ENCODE results near the gene KLHL41. TPM values are rescaled to one million over a fixed set of nuclear protein-coding genes. Genes with fewer than 3 reads are reported as not detected.

KLHL41 gene
- total RNA-seq: under 1 TPM; 0.23 to 0.33 TPM
- under 1 TPM; 0.10 to 0.28 TPM for polyA plus RNA-seq

DNA sequence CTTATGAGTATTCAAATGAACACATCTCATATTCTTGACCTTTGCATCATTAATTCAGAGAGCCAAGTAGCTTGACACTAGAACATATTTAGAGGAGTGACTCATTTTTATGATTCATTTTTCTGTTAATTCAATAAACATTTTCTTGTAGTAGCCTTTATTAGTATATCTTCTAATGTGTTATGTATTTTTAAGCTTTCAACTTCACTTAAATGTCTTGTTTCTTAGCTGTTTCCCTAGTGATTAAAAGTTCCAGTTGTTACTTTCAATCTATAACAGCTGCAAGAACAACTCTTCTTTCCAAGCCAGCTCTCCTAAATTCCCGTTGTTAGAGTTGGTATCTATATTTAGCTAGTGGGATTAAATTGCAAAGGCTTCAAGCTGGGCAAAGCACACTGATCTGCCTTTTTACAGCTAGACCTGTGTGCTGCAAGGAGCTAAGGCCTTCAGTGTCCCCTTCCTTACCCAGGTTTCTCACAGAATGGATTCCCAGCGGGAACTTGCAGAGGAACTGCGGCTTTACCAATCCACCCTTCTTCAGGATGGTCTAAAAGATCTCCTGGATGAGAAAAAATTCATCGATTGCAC, at the start of gene KLHL41:
Gene KLHL41, plus strand, starts transcription at position 405 of the 588 bp plus-strand sequence. Its CDS starts 77 bp downstream, at position 482.
- Histone ChIP-seq H3K9ac (ENCODE audit: low read depth in 1 of 2, low read length in 2 of 2) (no peak within 1 kb of the TSS), H3K27ac (ENCODE audit: low read depth in 1 of 2, low read length in 2 of 2) (no peak within 1 kb of the TSS)

More for the DNA sequence above, at the start of gene KLHL41:
- no peak for TF ChIP-seq JUND (IDR thresholded peaks at IDR 0.05)
- TF ChIP-seq, protein P1, sequence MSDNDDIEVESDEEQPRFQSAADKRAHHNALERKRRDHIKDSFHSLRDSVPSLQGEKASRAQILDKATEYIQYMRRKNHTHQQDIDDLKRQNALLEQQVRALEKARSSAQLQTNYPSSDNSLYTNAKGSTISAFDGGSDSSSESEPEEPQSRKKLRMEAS (IDR thresholded peaks at IDR 0.05): no peak
- no peak for TF ChIP-seq RAD21 (IDR thresholded peaks at IDR 0.05)
- no peak for TF ChIP-seq HNF4A (conservative IDR thresholded peaks at IDR 0.05)
- TF ChIP-seq SP1 (IDR thresholded peaks at IDR 0.05): no peak
- TF ChIP-seq GABPA (IDR thresholded peaks at IDR 0.05 in 1 of 2, conservative IDR thresholded peaks at IDR 0.05 in 1 of 2): no peak
- no peak for TF ChIP-seq YY1 (IDR thresholded peaks at IDR 0.05)
- no peak for TF ChIP-seq EGR1 (IDR thresholded peaks at IDR 0.05; ENCODE audit: low read depth in 2 of 2)
- TF ChIP-seq NR2F2 (IDR thresholded peaks at IDR 0.05): no peak
- TF ChIP-seq ATF3 (IDR thresholded peaks at IDR 0.05): no peak
- TF ChIP-seq TAF1 (conservative IDR thresholded peaks at IDR 0.05): no peak
- TF ChIP-seq FOXA1 (IDR thresholded peaks at IDR 0.05): no peak
- TF ChIP-seq FOXA2 (IDR thresholded peaks at IDR 0.05): no peak
- TF ChIP-seq CTCF (IDR thresholded peaks at IDR 0.05; ENCODE audit: low read depth, low read length, missing input control): no peak
- no peak for TF ChIP-seq RXRA (IDR thresholded peaks at IDR 0.05)
- TF ChIP-seq, protein P2, sequence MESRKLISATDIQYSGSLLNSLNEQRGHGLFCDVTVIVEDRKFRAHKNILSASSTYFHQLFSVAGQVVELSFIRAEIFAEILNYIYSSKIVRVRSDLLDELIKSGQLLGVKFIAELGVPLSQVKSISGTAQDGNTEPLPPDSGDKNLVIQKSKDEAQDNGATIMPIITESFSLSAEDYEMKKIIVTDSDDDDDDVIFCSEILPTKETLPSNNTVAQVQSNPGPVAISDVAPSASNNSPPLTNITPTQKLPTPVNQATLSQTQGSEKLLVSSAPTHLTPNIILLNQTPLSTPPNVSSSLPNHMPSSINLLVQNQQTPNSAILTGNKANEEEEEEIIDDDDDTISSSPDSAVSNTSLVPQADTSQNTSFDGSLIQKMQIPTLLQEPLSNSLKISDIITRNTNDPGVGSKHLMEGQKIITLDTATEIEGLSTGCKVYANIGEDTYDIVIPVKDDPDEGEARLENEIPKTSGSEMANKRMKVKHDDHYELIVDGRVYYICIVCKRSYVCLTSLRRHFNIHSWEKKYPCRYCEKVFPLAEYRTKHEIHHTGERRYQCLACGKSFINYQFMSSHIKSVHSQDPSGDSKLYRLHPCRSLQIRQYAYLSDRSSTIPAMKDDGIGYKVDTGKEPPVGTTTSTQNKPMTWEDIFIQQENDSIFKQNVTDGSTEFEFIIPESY (IDR thresholded peaks at IDR 0.05): no peak
- TF ChIP-seq, protein P3, sequence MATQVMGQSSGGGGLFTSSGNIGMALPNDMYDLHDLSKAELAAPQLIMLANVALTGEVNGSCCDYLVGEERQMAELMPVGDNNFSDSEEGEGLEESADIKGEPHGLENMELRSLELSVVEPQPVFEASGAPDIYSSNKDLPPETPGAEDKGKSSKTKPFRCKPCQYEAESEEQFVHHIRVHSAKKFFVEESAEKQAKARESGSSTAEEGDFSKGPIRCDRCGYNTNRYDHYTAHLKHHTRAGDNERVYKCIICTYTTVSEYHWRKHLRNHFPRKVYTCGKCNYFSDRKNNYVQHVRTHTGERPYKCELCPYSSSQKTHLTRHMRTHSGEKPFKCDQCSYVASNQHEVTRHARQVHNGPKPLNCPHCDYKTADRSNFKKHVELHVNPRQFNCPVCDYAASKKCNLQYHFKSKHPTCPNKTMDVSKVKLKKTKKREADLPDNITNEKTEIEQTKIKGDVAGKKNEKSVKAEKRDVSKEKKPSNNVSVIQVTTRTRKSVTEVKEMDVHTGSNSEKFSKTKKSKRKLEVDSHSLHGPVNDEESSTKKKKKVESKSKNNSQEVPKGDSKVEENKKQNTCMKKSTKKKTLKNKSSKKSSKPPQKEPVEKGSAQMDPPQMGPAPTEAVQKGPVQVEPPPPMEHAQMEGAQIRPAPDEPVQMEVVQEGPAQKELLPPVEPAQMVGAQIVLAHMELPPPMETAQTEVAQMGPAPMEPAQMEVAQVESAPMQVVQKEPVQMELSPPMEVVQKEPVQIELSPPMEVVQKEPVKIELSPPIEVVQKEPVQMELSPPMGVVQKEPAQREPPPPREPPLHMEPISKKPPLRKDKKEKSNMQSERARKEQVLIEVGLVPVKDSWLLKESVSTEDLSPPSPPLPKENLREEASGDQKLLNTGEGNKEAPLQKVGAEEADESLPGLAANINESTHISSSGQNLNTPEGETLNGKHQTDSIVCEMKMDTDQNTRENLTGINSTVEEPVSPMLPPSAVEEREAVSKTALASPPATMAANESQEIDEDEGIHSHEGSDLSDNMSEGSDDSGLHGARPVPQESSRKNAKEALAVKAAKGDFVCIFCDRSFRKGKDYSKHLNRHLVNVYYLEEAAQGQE (IDR thresholded peaks at IDR 0.05): no peak
- Histone ChIP-seq H3K9me3 (ENCODE audit: control insufficient read depth in 4 of 4, low read length in 3 of 4) (no peaks in the 10 kb centered on the region), H3K36me3 (ENCODE audit: control insufficient read depth in 4 of 4, insufficient read depth in 3 of 4, low read depth in 1 of 4, low read length in 3 of 4) (peaks cover 0 to under 1% (median 0%) of the 10 kb centered on the region in 4 donors), H3K27me3 (ENCODE audit: control insufficient read depth in 4 of 4, insufficient read depth in 4 of 4, low read length in 3 of 4) (no peaks in the 10 kb centered on the region), H3K4me3 (ENCODE audit: low read depth in 1 of 3, low read length in 3 of 3) (no peak within 1 kb of the TSS), H3K4me1 (ENCODE audit: control insufficient read depth in 4 of 4, insufficient read depth in 4 of 4, low read length in 3 of 4) (no peaks in the 10 kb centered on the region)
- no peak for DNase-seq (ENCODE audit: low spot score)
- 86% methylated on average over 4 of the region's 4 CpGs for WGBS
